H9 (cell line): ENCODE measurements around the gene LITAF. TPM values are rescaled to one million over a fixed set of nuclear protein-coding genes. Genes with fewer than 3 reads are reported as not detected.

Experiments
- DNase-seq: peaks from one replicate; pipeline ENCODE4 v3.0.0-alpha.2; 2017
- H2AFZ ChIP-seq: one replicate; pipeline ENCODE4 v1.6.1; 2013; ENCODE audit warnings: mild to moderate bottlenecking, low read length, control low read depth, moderate library complexity
- H2AK5ac ChIP-seq: 2 replicates; pipeline ENCODE4 v1.6.1; 2013; ENCODE audit warnings: low read length, control low read depth, mixed read lengths; ENCODE audit not compliant: insufficient read length
- H2BK120ac ChIP-seq: one replicate; pipeline ENCODE4 v1.6.1; 2013; ENCODE audit warnings: low read depth, mild to moderate bottlenecking, low read length, control low read depth, inconsistent platforms; ENCODE audit not compliant: poor library complexity, severe bottlenecking
- H2BK12ac ChIP-seq: 2 replicates; pipeline ENCODE4 v1.6.1; 2013; ENCODE audit warnings: low read length, control low read depth, mixed read lengths, low read depth; ENCODE audit not compliant: insufficient read length
- H2BK15ac ChIP-seq: 2 replicates; pipeline ENCODE4 v1.6.1; 2013; ENCODE audit warnings: low read depth, low read length, control low read depth
- H2BK20ac ChIP-seq: one replicate; pipeline ENCODE4 v1.6.1; 2013; ENCODE audit warnings: low read depth, mild to moderate bottlenecking, low read length, control low read depth, inconsistent platforms; ENCODE audit not compliant: poor library complexity, severe bottlenecking
- H2BK5ac ChIP-seq: 2 replicates; pipeline ENCODE4 v1.6.1; 2013; ENCODE audit warnings: low read length, control low read depth, mixed read lengths; ENCODE audit not compliant: insufficient read length
- H3K14ac ChIP-seq: 2 replicates; pipeline ENCODE4 v1.6.1; 2013; ENCODE audit warnings: low read length, control low read depth; ENCODE audit not compliant: insufficient read depth
- H3K18ac ChIP-seq: 2 replicates; pipeline ENCODE4 v1.6.1; 2013; ENCODE audit warnings: low read depth, mild to moderate bottlenecking, mixed read lengths, low read length, control low read depth; ENCODE audit not compliant: insufficient read length
- H3K23ac ChIP-seq: 2 replicates; pipeline ENCODE4 v1.6.1; 2013; ENCODE audit warnings: low read length, control low read depth, mixed read lengths, low read depth; ENCODE audit not compliant: insufficient read length
- H3K23me2 ChIP-seq: 2 replicates; pipeline ENCODE4 v1.6.1; 2013; ENCODE audit warnings: low read depth, mild to moderate bottlenecking, mixed read lengths, low read length, control low read depth; ENCODE audit not compliant: insufficient read length, poor library complexity, severe bottlenecking
- H3K27ac ChIP-seq: 2 replicates; pipeline ENCODE4 v1.5.1; 2013; ENCODE audit warnings: low read length, control low read depth, mixed read lengths, low read depth; ENCODE audit not compliant: insufficient read length
- H3K27me3 ChIP-seq: 2 replicates; pipeline ENCODE4 v1.6.1; 2013; ENCODE audit warnings: low read length, control low read depth, inconsistent platforms; ENCODE audit not compliant: insufficient read depth
- H3K4ac ChIP-seq: 2 replicates; pipeline ENCODE4 v1.6.1; 2013; ENCODE audit warnings: low read depth, mild to moderate bottlenecking, control low read depth, inconsistent platforms, low read length, moderate library complexity
- H3K4me1 ChIP-seq: 2 replicates; pipeline ENCODE4 v1.6.1; 2013; ENCODE audit warnings: low read length, control low read depth, inconsistent platforms; ENCODE audit not compliant: insufficient read depth
- H3K4me2 ChIP-seq: 2 replicates; pipeline ENCODE4 v1.6.1; 2013; ENCODE audit warnings: low read length, control low read depth, mixed read lengths; ENCODE audit not compliant: insufficient read length, insufficient read depth
- H3K56ac ChIP-seq: 2 replicates; pipeline ENCODE4 v1.6.1; 2013; ENCODE audit warnings: low read depth, mild to moderate bottlenecking, mixed read lengths, low read length, control low read depth; ENCODE audit not compliant: insufficient read length
- H3K79me1 ChIP-seq: 2 replicates; pipeline ENCODE4 v1.6.1; 2013; ENCODE audit warnings: low read depth, mild to moderate bottlenecking, moderate library complexity, low read length, control low read depth, inconsistent platforms; ENCODE audit not compliant: insufficient read depth, poor library complexity, severe bottlenecking
- H3K79me2 ChIP-seq: 2 replicates; pipeline ENCODE4 v1.6.1; 2013; ENCODE audit warnings: low read length, control low read depth, inconsistent platforms; ENCODE audit not compliant: insufficient read depth
- H3K9ac ChIP-seq: 2 replicates; pipeline ENCODE4 v1.6.1; 2013; ENCODE audit warnings: low read length, control low read depth, mixed read lengths; ENCODE audit not compliant: insufficient read length; ENCODE audit errors: extremely low read depth
- H3K9me3 ChIP-seq: one replicate; pipeline ENCODE4 v1.6.1; 2013; ENCODE audit warnings: low read depth, low read length, inconsistent platforms; ENCODE audit not compliant: control insufficient read depth
- H3T11ph ChIP-seq: one replicate; pipeline ENCODE4 v1.6.1; 2013; ENCODE audit warnings: mild to moderate bottlenecking, low read length, control low read depth, inconsistent platforms
- H4K20me1 ChIP-seq: one replicate; pipeline ENCODE4 v1.6.1; 2013; ENCODE audit not compliant: control insufficient read depth, insufficient read length, insufficient read depth
- H4K5ac ChIP-seq: 2 replicates; pipeline ENCODE4 v1.6.1; 2013; ENCODE audit warnings: low read depth, mild to moderate bottlenecking, mixed read lengths, low read length, control low read depth; ENCODE audit not compliant: insufficient read length
- H4K8ac ChIP-seq: replicated peaks from 2 replicates; pipeline ENCODE4 v1.6.1; 2013; ENCODE audit warnings: low read length, control low read depth, mixed read lengths, low read depth; ENCODE audit not compliant: insufficient read length
- H4K91ac ChIP-seq: 2 replicates; pipeline ENCODE4 v1.6.1; 2013; ENCODE audit warnings: low read depth, mild to moderate bottlenecking, moderate library complexity, mixed read lengths, low read length, control low read depth; ENCODE audit not compliant: insufficient read length
- H3K27ac Mint-ChIP-seq, 3 experiments: 2 replicates in 2 of 3; 3 replicates in 1 of 3; pipeline ENCODE4 v1.8.0; 2020 to 2021; ENCODE audit warnings: mixed read lengths in 3 of 3, mild to moderate bottlenecking in 1 of 3, moderate library complexity in 1 of 3
- H3K27me3 Mint-ChIP-seq: 2 replicates; pipeline ENCODE4 v1.8.0; 2021; ENCODE audit warnings: low read depth, mild to moderate bottlenecking, moderate library complexity, mixed read lengths
- H3K36me3 Mint-ChIP-seq, 3 experiments: 2 replicates in 2 of 3; 3 replicates in 1 of 3; pipeline ENCODE4 v1.8.0; 2020 to 2021; ENCODE audit warnings: low read depth in 3 of 3, mixed read lengths in 3 of 3; ENCODE audit not compliant: insufficient read depth in 1 of 3
- H3K4me1 Mint-ChIP-seq, 2 experiments: 2 replicates each; pipeline ENCODE4 v1.8.0; 2020; ENCODE audit warnings: mixed read lengths in 2 of 2
- H3K4me3 Mint-ChIP-seq, 2 experiments: 2 replicates in 1 of 2; 3 replicates in 1 of 2; pipeline ENCODE4 v1.8.0; 2020 to 2021; ENCODE audit warnings: mild to moderate bottlenecking in 2 of 2, mixed read lengths in 2 of 2, moderate library complexity in 1 of 2
- H3K9me3 Mint-ChIP-seq, 2 experiments: 2 replicates in 1 of 2; 3 replicates in 1 of 2; pipeline ENCODE4 v1.8.0; 2020; ENCODE audit warnings: mild to moderate bottlenecking in 2 of 2, mixed read lengths in 2 of 2, moderate library complexity in 1 of 2
- CTCF ChIP-seq: fragments of 200-600 bp; sonication (generic); conservative IDR thresholded peaks from 3 replicates; pipeline ENCODE4 v1.8.0; 2021; ENCODE audit warnings: antibody characterized with exemption, mild to moderate bottlenecking
- WGBS: extraction: QIAGEN DNeasy Blood & Tissue Kit; methylation state at CpG from one replicate; pipeline ENCODE4 v1.1.7; 2013; ENCODE audit warnings: missing lambda C conversion rate, low lambda C conversion rate, mixed read lengths; ENCODE audit not compliant: insufficient read length; ENCODE audit errors: extremely low coverage; 5-methylcytosine and 5-hydroxymethylcytosine counted together
- total RNA-seq: library from RNA; stranded (reverse); gene quantifications from 2 replicates; pipeline ENCODE4 v1.2.1, GENCODE V29; 2021

LITAF gene
- total RNA-seq, 1 experiment from 2014 or later, result 249 TPM

- no peak overlapping the region for H3K4me3 Mint-ChIP-seq
- H3K18ac ChIP-seq, result no peak overlapping the region
Measured at GRCh38 chr16:11563493-11564040, 23.2 kb downstream of the LITAF start.

More at GRCh38 chr16:11563493-11564040, 23.2 kb downstream of the LITAF start:
- no peak overlapping the region for H3K56ac ChIP-seq
- H3K79me1 ChIP-seq, result no peaks in the 10 kb centered on the region
- H4K8ac ChIP-seq, result no peak overlapping the region
- H3K14ac ChIP-seq, result no peak overlapping the region
- H3K27me3 ChIP-seq, result no peaks in the 10 kb centered on the region
- H2BK15ac ChIP-seq, result no peak overlapping the region
- H3K23ac ChIP-seq, result no peak overlapping the region
- no peaks in the 10 kb centered on the region for H3K27me3 Mint-ChIP-seq
- TF ChIP-seq CTCF, result no peak
- no peak overlapping the region for H2BK5ac ChIP-seq
- no peaks in the 10 kb centered on the region for H4K20me1 ChIP-seq
- no peak overlapping the region for H2AK5ac ChIP-seq
- H2BK12ac ChIP-seq, result no peak overlapping the region
- peaks cover 5% of the 10 kb centered on the region; the same call in 1 of the 2 replicates for H3K4me1 ChIP-seq
- no peak overlapping the region for H3K4me2 ChIP-seq
- H3K9ac ChIP-seq, result no peak overlapping the region
- no peaks in the 10 kb centered on the region for H3K9me3 ChIP-seq
- H3K79me2 ChIP-seq, result no peaks in the 10 kb centered on the region
- H2BK20ac ChIP-seq, result no peak overlapping the region
- H4K5ac ChIP-seq, result no peak overlapping the region
- no peak overlapping the region for H4K91ac ChIP-seq
- H2BK120ac ChIP-seq, result no peak overlapping the region
- H2AFZ ChIP-seq, result no peak overlapping the region
- H3K4ac ChIP-seq, result no peak overlapping the region
- peaks cover 0 to 36% (median 34%) of the 10 kb centered on the region in 3 experiments; a peak in 4 of 7 replicates for H3K36me3 Mint-ChIP-seq
- no peak for DNase-seq
- no CpG with 5 or more reads among the region's 6 CpGs for WGBS
- no peak overlapping the region for H3T11ph ChIP-seq
- no peaks in the 10 kb centered on the region for H3K23me2 ChIP-seq
- no peaks in the 10 kb centered on the region for H3K9me3 Mint-ChIP-seq
- peaks cover 50 to 51% of the 10 kb centered on the region in 2 experiments for H3K4me1 Mint-ChIP-seq
- H3K27ac ChIP-seq, result no peak overlapping the region
- H3K27ac Mint-ChIP-seq, result peak overlapping the region; percentile 40 to 83 (median 83); a peak in 5 of 7 replicates
